ENCODE results near the gene MYO7B.

- TF ChIP-seq CTCF (IDR thresholded peaks at IDR 0.05) (no peak), POLR2A (IDR thresholded peaks at IDR 0.05) (no peak), EP300 (IDR thresholded peaks at IDR 0.05) (no peak)
Measured at GRCh38 chr2:127637725-127638252, 102.3 kb downstream of the MYO7B start.

Measured in gastroesophageal sphincter (tissue), 3 donors.